Central memory CD8-positive, alpha-beta T cell (primary cell): ENCODE measurements around the gene PPY.
"Not testable (repeated sequence)": the region's sequence is repeated elsewhere in the genome, so short reads cannot be mapped to it uniquely, and the experiment has no call there.

Experiments used
- ATAC-seq: fragments of 150-1000 bp; cut with Tn5 transposase; replicated peaks from 2 replicates; pipeline ENCODE4 v1.10.0; 2022; ENCODE audit warnings: mild to moderate bottlenecking, moderate FRiP score, moderate number of reproducible peaks; ENCODE audit not compliant: poor library complexity, severe bottlenecking; ENCODE audit errors: extremely low read depth
- DNase-seq, 2 donors: peaks; one replicate each; pipeline ENCODE4 v3.0.0; 2021; ENCODE audit warnings: low spot score in 2 of 2
- H3K27ac Mint-ChIP-seq: one replicate; pipeline ENCODE4 v1.8.0; 2022; ENCODE audit warnings: low read depth, mild to moderate bottlenecking, moderate library complexity, mixed read lengths
- H3K27me3 Mint-ChIP-seq: one replicate; pipeline ENCODE4 v1.8.0; 2022; ENCODE audit warnings: mixed read lengths
- H3K36me3 Mint-ChIP-seq: one replicate; pipeline ENCODE4 v1.8.0; 2022; ENCODE audit warnings: mild to moderate bottlenecking, moderate library complexity, mixed read lengths; ENCODE audit not compliant: insufficient read depth
- H3K4me1 Mint-ChIP-seq: one replicate; pipeline ENCODE4 v1.8.0; 2022; ENCODE audit warnings: mixed read lengths
- H3K4me3 Mint-ChIP-seq: one replicate; pipeline ENCODE4 v1.8.0; 2022; ENCODE audit warnings: mild to moderate bottlenecking, moderate library complexity, mixed read lengths
- H3K9me3 Mint-ChIP-seq: one replicate; pipeline ENCODE4 v1.8.0; 2022; ENCODE audit warnings: mixed read lengths

The PPY gene

DNA sequence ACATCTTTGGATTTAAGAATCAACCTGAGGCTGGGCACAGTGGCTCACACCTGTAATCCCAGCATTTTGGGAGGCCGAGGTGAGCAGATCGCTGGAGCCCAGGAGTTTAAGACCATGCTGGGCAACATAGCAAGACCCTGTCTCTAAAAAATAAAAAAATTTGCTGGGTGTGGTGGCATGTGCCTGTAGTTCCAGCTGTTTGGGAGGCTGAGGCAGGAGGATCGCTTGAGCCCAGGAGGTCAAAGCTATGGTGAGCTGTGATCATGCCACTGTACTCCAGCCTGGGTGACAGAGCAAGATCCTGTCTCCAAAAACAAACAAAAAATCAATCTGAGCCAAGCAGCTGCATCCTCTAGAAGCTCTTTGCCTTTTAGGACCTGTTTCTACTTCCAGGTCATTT, 2.8 kb downstream of the PPY start:
- H3K27me3 Mint-ChIP-seq = not testable (repeated sequence)

DNA sequence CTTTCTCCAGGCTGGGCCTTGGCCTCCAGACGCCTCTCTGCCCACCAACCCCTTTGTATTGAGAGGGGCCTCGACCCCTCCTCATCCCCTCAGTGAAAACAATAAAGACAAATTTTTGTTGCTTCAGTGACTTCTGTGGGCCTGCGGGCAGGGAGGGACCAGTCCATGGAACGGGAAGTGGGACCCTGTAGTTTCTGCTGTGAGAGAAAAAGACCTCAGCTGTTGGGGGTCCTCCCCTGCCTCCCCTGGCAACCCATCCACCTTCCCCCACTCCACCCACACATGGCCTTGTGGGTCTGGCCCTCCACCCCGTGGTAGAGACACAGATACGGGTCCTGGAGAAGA, 3.5 kb downstream of the PPY start:
- peaks cover 5% of the 10 kb centered on the region for H3K4me1 Mint-ChIP-seq

More for the DNA sequence above, 2.8 kb downstream of the PPY start:
- H3K4me3 Mint-ChIP-seq = peak overlapping the region; percentile 69
- H3K36me3 Mint-ChIP-seq, H3K9me3 Mint-ChIP-seq, DNase-seq, H3K27ac Mint-ChIP-seq, H3K4me1 Mint-ChIP-seq, ATAC-seq: not testable (repeated sequence)

DNA sequence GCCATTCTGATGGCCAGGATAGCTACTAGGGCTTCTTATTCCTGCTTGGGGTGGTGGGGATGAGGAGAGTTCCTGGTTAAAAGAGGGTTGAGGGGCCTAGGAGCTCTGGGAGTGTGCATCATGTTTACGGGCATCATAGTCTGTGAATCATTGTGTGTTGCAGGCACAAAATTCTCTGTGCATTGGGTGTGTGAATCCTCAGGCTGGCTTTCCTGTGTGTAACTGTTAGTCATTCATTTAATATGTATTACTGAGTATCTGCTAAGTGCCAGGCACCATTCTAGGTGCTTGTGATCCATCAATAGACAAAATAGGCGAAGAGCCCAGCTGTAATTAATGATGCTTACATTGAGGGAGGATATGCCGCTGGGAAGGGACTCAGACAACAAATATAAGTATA, 5.8 kb downstream of the PPY start:
- Mint-ChIP-seq H3K36me3 (peaks cover 1% of the 10 kb centered on the region), H3K27ac (no peak overlapping the region), H3K9me3 (no peaks in the 10 kb centered on the region), H3K4me3 (peak overlapping the region; percentile 33), H3K27me3 (no peaks in the 10 kb centered on the region), H3K4me1 (peaks cover 5% of the 10 kb centered on the region)
- ATAC-seq = no peak
- no peak for DNase-seq

More for the DNA sequence above, 3.5 kb downstream of the PPY start:
- peaks cover 1% of the 10 kb centered on the region for H3K36me3 Mint-ChIP-seq
- no peak overlapping the region for H3K27ac Mint-ChIP-seq
- DNase-seq (no peak), ATAC-seq (no peak)
- H3K4me3 Mint-ChIP-seq = peak overlapping the region; percentile 69
- H3K9me3 Mint-ChIP-seq = no peaks in the 10 kb centered on the region
- H3K27me3 Mint-ChIP-seq = no peaks in the 10 kb centered on the region

DNA sequence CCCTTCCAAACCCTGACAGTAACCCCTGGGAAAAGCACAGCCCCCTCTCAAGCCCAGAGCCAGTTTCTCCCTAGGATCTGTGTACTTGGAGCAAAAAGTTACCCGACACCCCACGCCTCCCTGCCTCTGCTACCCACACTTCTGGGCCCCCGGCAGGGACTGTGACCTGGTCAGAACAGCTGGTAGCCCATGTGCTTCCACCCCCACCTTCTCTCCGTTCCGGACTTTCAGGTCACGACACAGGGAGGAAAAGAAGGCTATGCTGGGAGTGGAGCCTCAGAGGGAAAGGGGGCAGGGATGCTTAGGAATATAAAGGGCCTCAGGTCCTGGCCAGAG, 6.4 kb downstream of the PPY start:
- ATAC-seq (no peak), DNase-seq (no peak)
- H3K27ac Mint-ChIP-seq = no peak overlapping the region
- peaks cover 5% of the 10 kb centered on the region for H3K4me1 Mint-ChIP-seq
- H3K27me3 Mint-ChIP-seq = no peaks in the 10 kb centered on the region
- peaks cover 1% of the 10 kb centered on the region for H3K36me3 Mint-ChIP-seq
- no peaks in the 10 kb centered on the region for H3K9me3 Mint-ChIP-seq
- H3K4me3 Mint-ChIP-seq = no peak overlapping the region

DNA sequence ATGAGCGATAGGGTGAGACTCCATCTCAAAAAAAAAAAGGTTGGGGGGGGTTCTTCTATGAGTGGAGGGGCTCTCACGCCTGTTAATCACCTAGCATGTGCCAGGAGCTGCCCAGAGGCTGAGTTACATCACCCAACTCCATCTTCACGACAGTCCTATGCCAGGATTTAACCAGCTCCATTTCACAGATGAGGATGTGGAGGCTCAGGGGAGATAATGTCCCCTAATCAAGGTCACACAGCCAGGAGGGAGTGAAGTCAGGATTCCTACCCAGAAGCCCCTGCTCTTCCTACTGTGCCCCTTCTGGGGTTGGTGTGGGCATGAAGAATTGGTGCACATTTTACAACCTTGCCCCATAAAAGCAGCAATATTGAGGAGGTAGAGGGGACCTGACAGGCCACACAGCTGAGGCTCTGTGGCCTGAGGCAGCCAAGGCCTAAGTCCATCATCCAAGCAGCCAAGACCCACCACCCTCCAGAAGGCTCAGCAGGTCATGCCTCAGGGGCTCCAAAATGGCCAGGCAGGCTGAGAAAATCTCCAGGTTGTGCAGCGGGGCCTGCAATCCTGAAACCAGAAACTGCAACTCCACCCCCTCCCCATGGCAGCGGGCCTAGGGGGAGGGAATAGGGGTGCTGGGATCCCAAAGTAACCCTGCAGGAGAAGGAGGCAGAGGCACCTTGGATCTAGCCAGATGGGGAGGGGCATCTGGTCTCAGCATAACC, 6.9 kb downstream of the PPY start:
- no peak overlapping the region for H3K4me3 Mint-ChIP-seq
- H3K27ac Mint-ChIP-seq = no peak overlapping the region
- H3K36me3 Mint-ChIP-seq = peaks cover 1% of the 10 kb centered on the region
- H3K4me1 Mint-ChIP-seq = peaks cover 5% of the 10 kb centered on the region
- no peaks in the 10 kb centered on the region for H3K9me3 Mint-ChIP-seq
- H3K27me3 Mint-ChIP-seq = no peaks in the 10 kb centered on the region
- ATAC-seq (no peak), DNase-seq (no peak)

GRCh38 chr17:43932923-43933322, 9.4 kb downstream of the PPY start:
- peaks cover 10% of the 10 kb centered on the region for H3K4me1 Mint-ChIP-seq
- no peak overlapping the region for H3K27ac Mint-ChIP-seq
- no peak overlapping the region for H3K4me3 Mint-ChIP-seq
- ATAC-seq (no peak), DNase-seq (no peak)
- H3K27me3 Mint-ChIP-seq = no peaks in the 10 kb centered on the region
- no peaks in the 10 kb centered on the region for H3K36me3 Mint-ChIP-seq
- no peaks in the 10 kb centered on the region for H3K9me3 Mint-ChIP-seq

GRCh38 chr17:43932357-43932756, 9.9 kb downstream of the PPY start:
- no peaks in the 10 kb centered on the region for H3K9me3 Mint-ChIP-seq
- no peaks in the 10 kb centered on the region for H3K27me3 Mint-ChIP-seq
- no peak overlapping the region for H3K4me3 Mint-ChIP-seq
- no peak for DNase-seq
- H3K27ac Mint-ChIP-seq = no peak overlapping the region
- peaks cover 13% of the 10 kb centered on the region for H3K4me1 Mint-ChIP-seq
- no peaks in the 10 kb centered on the region for H3K36me3 Mint-ChIP-seq
- ATAC-seq = no peak

- ATAC-seq (no peak), DNase-seq (no peak)
- Mint-ChIP-seq H3K27me3 (peaks cover 7% of the 10 kb centered on the region), H3K4me3 (no peak overlapping the region), H3K4me1 (peaks cover 17% of the 10 kb centered on the region), H3K36me3 (no peaks in the 10 kb centered on the region), H3K9me3 (no peaks in the 10 kb centered on the region), H3K27ac (no peak overlapping the region)
These were observed 11.2 kb downstream of the PPY start for GRCh38 chr17:43931062-43931571.

GRCh38 chr17:43928609-43929008, 13.7 kb downstream of the PPY start:
- DNase-seq (no peak), ATAC-seq (no peak)
- Mint-ChIP-seq H3K36me3 (peaks cover 2% of the 10 kb centered on the region), H3K4me1 (peaks cover 17% of the 10 kb centered on the region), H3K4me3 (no peak overlapping the region), H3K9me3 (no peaks in the 10 kb centered on the region), H3K27ac (no peak overlapping the region), H3K27me3 (peaks cover 7% of the 10 kb centered on the region)

DNA sequence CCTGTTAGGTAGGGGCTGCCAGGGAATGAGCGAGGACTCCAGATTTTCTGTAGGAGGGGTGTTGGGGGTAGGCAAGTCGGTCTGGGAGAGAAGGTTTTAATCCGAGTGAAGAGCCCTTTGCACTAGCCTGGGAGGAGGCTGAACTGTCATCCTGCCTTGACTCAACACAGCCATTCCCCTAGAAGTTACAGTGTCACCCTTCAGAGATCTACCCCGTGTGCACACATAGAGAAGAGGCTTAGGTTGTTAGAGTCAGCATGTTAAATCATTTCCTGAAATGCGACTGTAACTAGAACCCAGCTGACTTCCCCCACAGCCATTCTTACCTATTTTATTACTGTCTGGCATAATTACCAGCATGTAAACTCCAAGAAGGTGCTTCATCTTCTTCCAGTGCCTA, 14.3 kb downstream of the PPY start:
- H3K9me3 Mint-ChIP-seq, DNase-seq, H3K36me3 Mint-ChIP-seq, H3K27me3 Mint-ChIP-seq: not testable (repeated sequence)
- H3K4me1 Mint-ChIP-seq = peaks cover 17% of the 10 kb centered on the region
- peak overlapping the region; percentile 68 for H3K27ac Mint-ChIP-seq
- ATAC-seq = peak; percentile 82
- peak overlapping the region; percentile 81 for H3K4me3 Mint-ChIP-seq

DNA sequence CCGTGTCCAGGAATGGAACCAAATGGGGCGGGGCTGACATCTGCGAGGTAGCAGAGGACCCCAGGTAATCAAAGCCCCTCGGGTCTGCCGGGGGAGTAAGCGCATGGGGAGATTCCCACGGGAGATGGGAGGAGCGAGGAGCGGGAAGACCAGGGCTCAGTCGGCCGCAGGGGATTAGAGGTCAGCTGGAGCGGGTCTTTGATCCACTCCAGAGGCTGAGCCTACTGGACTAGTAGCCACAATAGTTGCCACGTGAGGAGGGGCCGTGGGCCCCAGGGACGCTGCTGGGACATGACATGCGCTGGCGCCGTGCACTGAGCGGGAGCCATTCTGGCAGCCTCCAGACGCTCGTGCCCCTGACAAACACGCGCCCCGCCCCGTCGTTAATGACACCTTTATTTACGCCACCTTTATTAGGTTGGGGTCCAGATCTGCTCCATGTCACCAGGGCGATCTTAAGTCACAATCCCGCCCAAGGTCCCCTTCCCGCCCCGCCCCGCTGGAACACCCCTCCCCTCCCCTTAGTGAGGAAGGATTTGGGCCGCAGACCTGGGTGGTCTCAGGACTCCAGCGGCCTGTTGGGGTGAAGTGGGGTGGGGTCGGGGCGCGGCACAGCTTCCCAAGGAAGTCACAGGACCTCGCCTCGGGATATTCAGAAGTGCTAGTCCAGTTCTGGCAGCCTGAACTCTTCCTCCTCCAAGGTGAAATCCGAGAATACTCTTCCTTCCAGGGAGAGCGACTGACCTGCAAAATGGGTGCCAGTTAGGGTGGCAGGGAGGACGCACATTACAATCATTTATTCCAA, 15.0 kb downstream of the PPY start:
- DNase-seq = no peak
- H3K4me3 Mint-ChIP-seq = peak overlapping the region; percentile 81
- H3K27me3 Mint-ChIP-seq = peaks cover 7% of the 10 kb centered on the region
- no peak for ATAC-seq
- H3K27ac Mint-ChIP-seq = peak overlapping the region; percentile 68
- peaks cover 17% of the 10 kb centered on the region for H3K4me1 Mint-ChIP-seq
- peaks cover 2% of the 10 kb centered on the region for H3K36me3 Mint-ChIP-seq
- no peaks in the 10 kb centered on the region for H3K9me3 Mint-ChIP-seq

DNA sequence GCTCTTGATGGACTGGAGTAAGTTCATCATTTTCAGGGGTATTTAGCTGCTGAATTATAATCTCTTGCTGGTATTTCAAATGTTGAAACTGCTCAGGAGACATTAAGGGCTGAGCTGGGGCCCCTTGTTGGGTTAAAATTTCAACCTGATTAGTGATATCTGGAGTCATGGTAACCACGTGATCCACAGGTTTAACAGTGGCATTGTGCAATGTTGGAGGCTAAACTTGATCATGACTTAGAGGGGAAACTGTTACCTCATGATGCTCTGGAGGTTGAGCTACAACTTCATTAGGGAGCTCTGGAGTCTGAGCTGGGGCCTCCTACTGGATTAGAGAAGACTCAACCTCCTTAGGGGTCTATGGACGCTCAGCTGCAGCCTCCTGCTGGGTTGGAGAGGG, 17.7 kb downstream of the PPY start:
- H3K4me1 Mint-ChIP-seq = peaks cover 17% of the 10 kb centered on the region
- H3K4me3 Mint-ChIP-seq = no peak overlapping the region
- H3K27me3 Mint-ChIP-seq = peaks cover 7% of the 10 kb centered on the region
- no peaks in the 10 kb centered on the region for H3K9me3 Mint-ChIP-seq
- H3K27ac Mint-ChIP-seq = no peak overlapping the region
- DNase-seq = no peak
- no peak for ATAC-seq
- peaks cover 2% of the 10 kb centered on the region for H3K36me3 Mint-ChIP-seq

- ATAC-seq (no peak), DNase-seq (no peak)
- no peak overlapping the region for H3K27ac Mint-ChIP-seq
- H3K4me1 Mint-ChIP-seq = no peaks in the 10 kb centered on the region
- H3K4me3 Mint-ChIP-seq = no peak overlapping the region
- no peaks in the 10 kb centered on the region for H3K9me3 Mint-ChIP-seq
- H3K27me3 Mint-ChIP-seq = peaks cover 9% of the 10 kb centered on the region
- no peaks in the 10 kb centered on the region for H3K36me3 Mint-ChIP-seq
These were observed 21.7 kb downstream of the PPY start for GRCh38 chr17:43920500-43921095.
